SK-N-SH (cell line): ENCODE results near the gene OR8U1.

Experiments
- CTCF ChIP-seq: fragments of 200-600 bp; sonication (generic); IDR thresholded peaks from 2 replicates; pipeline ENCODE4 v1.6.1; 2017; ENCODE audit warnings: antibody characterized with exemption, mild to moderate bottlenecking, moderate library complexity
- EZH2phosphoT487 ChIP-seq: fragments of 200-600 bp; sonication (generic); IDR thresholded peaks from 2 replicates; pipeline ENCODE4 v1.6.1; 2017; ENCODE audit warnings: low read depth, mixed run types, mild to moderate bottlenecking, antibody characterized with exemption, moderate library complexity, borderline replicate concordance
- GABPA ChIP-seq: IDR thresholded peaks from 2 replicates; pipeline ENCODE4 v1.4.0; 2012; ENCODE audit warnings: low read depth, mild to moderate bottlenecking
- MXI1 ChIP-seq: IDR thresholded peaks from 2 replicates; pipeline ENCODE4 v1.6.1; 2012; ENCODE audit warnings: mild to moderate bottlenecking, low read depth, low read length, improper control_type of control experiment
- REST ChIP-seq: IDR thresholded peaks from 2 replicates; pipeline ENCODE4 v1.6.1; 2012; ENCODE audit warnings: mild to moderate bottlenecking, low read depth, low read length, moderate library complexity

GRCh38 chr11:56375324-56375723 lies at the start of gene OR8U1:
- TF ChIP-seq EZH2phosphoT487 (no peak), MXI1 (no peak), REST (no peak), CTCF (no peak), GABPA (no peak)
